SU-DHL-6 (cell line): ENCODE results near the gene FAM107B.

Experiments
- H2AFZ ChIP-seq: fragments of 200-600 bp; sonication (generic); 2 replicates; pipeline ENCODE4 v1.6.1; 2014; ENCODE audit warnings: low read depth, mild to moderate bottlenecking, moderate library complexity, mixed read lengths, antibody characterized with exemption, low read length; ENCODE audit not compliant: severe bottlenecking
- H3F3A ChIP-seq: fragments of 200-600 bp; shearing (Covaris generic); 2 replicates; pipeline ENCODE4 v1.6.0; 2016; ENCODE audit warnings: antibody characterized with exemption, mild to moderate bottlenecking; ENCODE audit not compliant: insufficient read depth
- H3K27ac ChIP-seq: fragments of 200-600 bp; sonication (generic); 2 replicates; pipeline ENCODE4 v1.5.1; 2016; ENCODE audit warnings: low read depth, mild to moderate bottlenecking, low read length, moderate library complexity, mixed read lengths
- H3K27me3 ChIP-seq: fragments of 200-600 bp; sonication (generic), shearing (Covaris generic); 2 replicates; pipeline ENCODE4 v1.6.0; 2014; ENCODE audit warnings: mild to moderate bottlenecking, low read length
- H3K36me3 ChIP-seq: fragments of 200-600 bp; sonication (generic); 2 replicates; pipeline ENCODE4 v1.6.1; 2014; ENCODE audit warnings: mild to moderate bottlenecking, low read length, mixed read lengths
- H3K4me2 ChIP-seq: fragments of 300-600, 200-600 bp; shearing (Covaris generic), sonication (generic); 2 replicates; pipeline ENCODE4 v1.6.0; 2014; ENCODE audit warnings: low read length, low read depth, mild to moderate bottlenecking; ENCODE audit not compliant: poor library complexity, severe bottlenecking
- H3K4me3 ChIP-seq: fragments of 200-600 bp; sonication (generic); 2 replicates; pipeline ENCODE4 v1.5.1; 2014; ENCODE audit warnings: antibody characterized with exemption, low read length, mild to moderate bottlenecking, mixed read lengths; ENCODE audit not compliant: insufficient read depth, poor library complexity, severe bottlenecking
- H3K79me2 ChIP-seq: fragments of 200-600 bp; sonication (generic); 2 replicates; pipeline ENCODE4 v1.6.1; 2014; ENCODE audit warnings: mild to moderate bottlenecking, low read length, moderate library complexity; ENCODE audit not compliant: insufficient read depth
- H3K9ac ChIP-seq: fragments of 200-600 bp; sonication (generic); 2 replicates; pipeline ENCODE4 v1.7.0; 2014; ENCODE audit warnings: mild to moderate bottlenecking, low read length
- H3K9me2 ChIP-seq: fragments of 200-600 bp; sonication (generic); replicated peaks from 2 replicates; pipeline ENCODE4 v1.6.1; 2014; ENCODE audit warnings: low read length; ENCODE audit not compliant: insufficient read depth
- H3K9me3 ChIP-seq: fragments of 200-600 bp; sonication (generic); 2 replicates; pipeline ENCODE4 v1.6.1; 2014; ENCODE audit warnings: low read length, mixed read lengths; ENCODE audit not compliant: insufficient read depth
- H4K20me1 ChIP-seq: fragments of 200-600 bp; sonication (generic); 2 replicates; pipeline ENCODE4 v1.6.1; 2014; ENCODE audit warnings: low read depth, mild to moderate bottlenecking, antibody characterized with exemption, low read length, moderate library complexity, mixed read lengths
- CTCF ChIP-seq: fragments of 200-600 bp; sonication (generic); IDR thresholded peaks from one replicate; pipeline ENCODE4 v1.5.1; 2017; ENCODE audit warnings: antibody characterized with exemption, mild to moderate bottlenecking, low read length, moderate library complexity; ENCODE audit not compliant: insufficient read depth, poor library complexity, severe bottlenecking
- EZH2phosphoT487 ChIP-seq: fragments of 200-600 bp; sonication (generic), shearing (Covaris generic); conservative IDR thresholded peaks from 2 replicates; pipeline ENCODE4 v1.6.1; 2018; ENCODE audit warnings: mild to moderate bottlenecking, antibody characterized with exemption, low read length, moderate library complexity, mixed read lengths

FAM107B gene

GRCh38 chr10:14572811-14573210, 201.9 kb downstream of the FAM107B start:
- no peak overlapping the region for H2AFZ ChIP-seq
- H3K27me3 ChIP-seq: no peaks in the 10 kb centered on the region
- TF ChIP-seq EZH2phosphoT487: no peak
- no peak for TF ChIP-seq CTCF
- no peak overlapping the region for H3K27ac ChIP-seq
- H3F3A ChIP-seq: peaks cover 19% of the 10 kb centered on the region
- no peaks in the 10 kb centered on the region for H3K9me2 ChIP-seq
- peaks cover 24% of the 10 kb centered on the region for H3K36me3 ChIP-seq
- H3K79me2 ChIP-seq: peaks cover 100% of the 10 kb centered on the region
- peaks cover 58% of the 10 kb centered on the region for H4K20me1 ChIP-seq
- no peak overlapping the region for H3K4me3 ChIP-seq
- no peak overlapping the region for H3K9ac ChIP-seq
- no peaks in the 10 kb centered on the region for H3K9me3 ChIP-seq
- H3K4me2 ChIP-seq: no peak overlapping the region

GRCh38 chr10:14571866-14572507, 202.7 kb downstream of the FAM107B start:
- Histone ChIP-seq H4K20me1 (peaks cover 54% of the 10 kb centered on the region), H3K9me3 (no peaks in the 10 kb centered on the region), H3K36me3 (peaks cover 22% of the 10 kb centered on the region; the same call in 1 of the 2 replicates), H2AFZ (no peak overlapping the region), H3K79me2 (peaks cover 100% of the 10 kb centered on the region), H3K9ac (no peak overlapping the region), H3K4me3 (no peak overlapping the region), H3K27me3 (no peaks in the 10 kb centered on the region), H3K9me2 (no peaks in the 10 kb centered on the region), H3K27ac (no peak overlapping the region), H3K4me2 (no peak overlapping the region), H3F3A (peaks cover 12% of the 10 kb centered on the region)
- no peak for TF ChIP-seq EZH2phosphoT487

GRCh38 chr10:14570800-14571199, 203.9 kb downstream of the FAM107B start:
- Histone ChIP-seq H3K36me3 (peaks cover 20% of the 10 kb centered on the region; the same call in 1 of the 2 replicates), H4K20me1 (peaks cover 45% of the 10 kb centered on the region), H3K9ac (no peak overlapping the region), H3K27ac (no peak overlapping the region), H2AFZ (no peak overlapping the region), H3K9me2 (no peaks in the 10 kb centered on the region), H3K4me3 (no peak overlapping the region), H3K9me3 (no peaks in the 10 kb centered on the region), H3K27me3 (no peaks in the 10 kb centered on the region), H3K4me2 (no peak overlapping the region), H3K79me2 (peaks cover 100% of the 10 kb centered on the region), H3F3A (peaks cover 15% of the 10 kb centered on the region)
- no peak for TF ChIP-seq CTCF
- TF ChIP-seq EZH2phosphoT487: no peak

GRCh38 chr10:14569274-14570060, 205.2 kb downstream of the FAM107B start:
- Histone ChIP-seq H3K9me2 (no peaks in the 10 kb centered on the region), H3K36me3 (peaks cover 20% of the 10 kb centered on the region; the same call in 1 of the 2 replicates), H4K20me1 (peaks cover 43% of the 10 kb centered on the region), H3K9ac (no peak overlapping the region), H3K4me2 (no peak overlapping the region), H3K27ac (no peak overlapping the region), H2AFZ (no peak overlapping the region), H3K4me3 (no peak overlapping the region), H3K27me3 (no peaks in the 10 kb centered on the region), H3K9me3 (no peaks in the 10 kb centered on the region), H3F3A (peaks cover 28% of the 10 kb centered on the region), H3K79me2 (peaks cover 100% of the 10 kb centered on the region)
- no peak for TF ChIP-seq EZH2phosphoT487
- TF ChIP-seq CTCF: no peak
